GM18508 (cell line): ENCODE results near the gene INVS.
"Not testable (repeated sequence)": the region's sequence is repeated elsewhere in the genome, so short reads cannot be mapped to it uniquely, and the experiment has no call there.

Experiments
- ATAC-seq: cut with Tn5 transposase; IDR thresholded peaks from one replicate; pipeline ENCODE4 v1.9.1; 2021; ENCODE audit warnings: moderate number of reproducible peaks; ENCODE audit not compliant: insufficient read depth, unreplicated experiment

INVS gene

DNA sequence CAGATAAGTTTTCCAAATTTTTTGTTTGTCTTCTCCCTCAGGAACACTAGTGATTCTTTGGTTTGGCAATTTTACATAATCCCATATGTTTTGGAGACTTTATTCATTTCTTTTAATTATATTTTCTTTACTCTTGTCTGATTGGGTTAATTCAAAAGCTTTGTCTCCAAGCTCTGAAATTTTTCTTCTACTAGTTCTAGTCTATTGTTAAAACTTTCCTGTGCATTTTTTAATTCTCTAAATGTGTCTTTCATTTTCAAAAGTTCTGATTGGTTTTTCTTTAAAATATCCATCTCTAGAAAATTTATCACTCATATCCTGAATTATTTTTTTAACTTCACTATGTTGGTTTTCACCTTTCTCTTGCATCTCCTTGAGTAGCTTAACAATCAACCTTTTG, 92.2 kb downstream of the INVS start:
- ATAC-seq: no peak

GRCh38 chr9:100193078-100193477, 94.0 kb downstream of the INVS start:
- ATAC-seq: no peak

DNA sequence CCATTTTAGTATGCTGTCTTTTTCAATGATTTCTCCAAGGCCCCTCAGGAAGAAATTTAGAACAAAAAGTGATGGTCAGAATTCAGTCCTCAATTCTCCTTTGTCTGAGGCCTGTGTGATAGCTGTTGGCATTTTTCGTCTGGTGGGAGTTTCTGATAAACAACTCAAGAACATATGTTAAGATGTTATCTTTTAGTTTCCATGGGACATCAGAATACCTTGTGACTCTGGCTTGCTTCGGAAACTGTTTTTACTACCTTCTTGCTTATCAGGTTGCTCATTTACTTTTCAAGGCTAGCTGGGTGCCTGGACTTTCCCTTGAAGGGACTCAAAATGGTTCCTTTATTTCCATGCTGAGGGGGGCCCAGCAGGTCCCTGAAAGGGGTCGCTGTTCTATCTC, 97.2 kb downstream of the INVS start:
- ATAC-seq: no peak

- no peak for ATAC-seq
These were observed 97.8 kb downstream of the INVS start for GRCh38 chr9:100196828-100197227.

DNA sequence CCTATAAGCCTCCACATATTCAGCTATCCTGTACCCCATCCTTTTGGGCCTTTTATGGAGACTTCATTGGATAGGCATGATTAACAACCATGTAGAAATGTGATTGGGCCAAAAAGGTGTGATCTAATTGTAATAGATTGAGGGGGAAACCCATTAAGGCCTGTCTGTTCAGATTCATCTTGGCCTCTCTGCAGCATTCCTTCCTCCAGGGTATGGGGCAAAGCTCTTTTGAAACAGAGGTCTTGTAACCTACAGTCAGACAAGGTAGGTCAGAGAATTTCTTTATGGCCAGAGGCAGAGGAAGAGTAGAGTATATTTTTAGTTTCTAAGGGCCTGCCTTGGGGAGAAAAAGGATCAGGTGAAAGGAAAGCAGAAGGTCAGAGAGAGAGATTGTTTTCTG, 98.5 kb downstream of the INVS start:
- no peak for ATAC-seq

DNA sequence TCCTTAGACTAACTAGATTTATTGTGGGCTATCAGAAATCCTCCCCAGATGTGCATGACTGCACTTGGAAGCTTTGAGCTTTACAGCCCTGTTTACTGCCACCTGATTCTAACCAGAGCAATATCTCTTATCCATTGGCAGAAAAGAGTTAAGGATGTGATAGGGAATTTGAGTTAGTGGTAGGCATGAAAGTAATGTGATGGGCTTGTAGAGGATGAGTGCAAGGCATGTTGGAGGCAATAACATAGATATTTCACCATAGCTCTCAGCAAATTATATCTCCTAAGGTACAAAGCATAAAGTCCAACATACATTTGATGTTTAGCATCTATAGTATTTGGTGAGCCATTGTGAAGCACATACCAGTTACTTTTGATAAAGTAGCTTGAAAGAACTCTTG, 103.8 kb downstream of the INVS start:
- no peak for ATAC-seq

DNA sequence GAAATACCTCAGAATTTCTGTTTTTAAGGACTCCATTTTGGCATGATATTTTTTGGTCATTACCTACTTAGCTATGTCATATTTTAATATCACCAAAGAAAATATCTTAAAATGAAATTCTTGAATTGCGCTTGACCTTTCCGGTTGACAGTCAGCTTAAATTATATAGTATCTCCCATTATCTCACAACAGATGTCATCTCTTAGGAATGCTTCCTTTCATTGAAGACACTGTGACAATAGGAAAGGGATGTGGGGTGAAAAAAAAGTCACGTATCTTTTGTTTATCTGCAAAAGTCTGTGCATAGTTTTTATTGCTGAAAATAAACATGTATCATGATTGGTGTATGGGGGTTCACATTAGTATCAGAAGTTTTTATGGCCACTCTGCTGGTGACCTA, 105.8 kb downstream of the INVS start:
- ATAC-seq: no peak

DNA sequence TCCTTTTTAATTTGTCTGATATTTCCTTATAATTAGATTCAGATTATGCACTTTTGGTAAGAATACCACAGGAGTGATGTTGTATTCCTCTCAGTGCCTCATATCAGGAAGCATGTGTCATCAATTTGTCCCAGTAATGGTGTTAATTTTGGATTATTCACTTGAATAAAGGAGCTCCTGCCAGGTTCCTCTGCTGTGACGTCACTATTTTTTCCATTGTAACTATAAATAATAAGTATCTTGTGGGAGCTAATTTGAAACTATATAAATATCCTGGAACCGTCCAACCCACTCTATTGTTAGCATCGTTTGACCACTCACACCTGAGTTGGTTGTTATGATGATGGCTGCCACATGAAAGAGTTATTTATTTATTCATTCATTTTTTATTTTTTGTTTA, 107.9 kb downstream of the INVS start:
- no peak for ATAC-seq

GRCh38 chr9:100208673-100209072, 109.6 kb downstream of the INVS start:
- ATAC-seq: no peak

DNA sequence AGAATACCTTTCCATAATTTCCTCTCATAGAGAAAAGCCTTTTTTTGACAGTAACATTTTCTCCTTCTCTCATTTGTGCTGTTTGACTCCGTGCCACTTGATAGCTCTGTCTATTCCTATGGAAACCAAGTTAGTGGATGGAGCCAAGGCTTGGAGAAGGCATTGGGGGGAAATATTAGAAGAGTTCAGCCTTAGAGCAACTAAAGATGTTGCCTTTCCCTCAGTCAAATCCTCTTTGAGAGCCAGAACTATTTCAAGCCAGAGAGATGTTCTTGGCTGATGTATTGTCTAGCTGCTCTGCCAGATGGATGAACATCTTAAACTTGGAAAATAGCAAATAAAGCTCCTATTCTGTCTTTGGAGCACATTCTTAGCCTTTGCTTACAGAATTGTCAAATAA, 112.4 kb downstream of the INVS start:
- no peak for ATAC-seq

GRCh38 chr9:100213730-100214477, 114.9 kb downstream of the INVS start:
- no peak for ATAC-seq

DNA sequence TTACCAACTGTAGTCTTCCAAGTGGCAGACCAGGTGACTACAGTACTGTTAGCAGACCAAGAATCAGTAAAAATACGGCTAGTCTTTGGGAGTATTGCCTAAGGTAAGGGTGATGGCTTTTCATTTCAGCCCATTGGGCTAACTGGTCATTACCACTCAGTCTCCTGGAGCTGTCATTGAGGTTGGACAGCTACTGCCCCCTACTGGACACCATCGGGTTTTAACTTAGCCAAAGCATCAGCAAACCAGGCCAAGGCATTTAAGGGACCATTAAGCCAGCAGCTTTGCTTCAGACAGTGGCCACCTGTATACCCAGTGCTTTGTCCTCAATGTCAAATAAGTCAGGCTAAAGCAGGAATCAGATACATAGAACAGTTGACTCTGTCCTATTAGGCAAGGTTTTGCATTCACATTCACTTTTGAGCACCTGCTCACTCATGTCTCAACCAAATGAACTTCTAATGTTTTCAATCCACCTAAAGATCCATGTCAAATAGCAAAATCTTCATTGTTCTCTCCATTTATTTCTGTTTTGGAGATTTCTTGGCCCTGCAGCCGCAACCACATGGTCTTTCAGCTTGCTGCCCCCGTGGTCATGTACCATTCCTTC, 117.2 kb downstream of the INVS start:
- no peak for ATAC-seq

DNA sequence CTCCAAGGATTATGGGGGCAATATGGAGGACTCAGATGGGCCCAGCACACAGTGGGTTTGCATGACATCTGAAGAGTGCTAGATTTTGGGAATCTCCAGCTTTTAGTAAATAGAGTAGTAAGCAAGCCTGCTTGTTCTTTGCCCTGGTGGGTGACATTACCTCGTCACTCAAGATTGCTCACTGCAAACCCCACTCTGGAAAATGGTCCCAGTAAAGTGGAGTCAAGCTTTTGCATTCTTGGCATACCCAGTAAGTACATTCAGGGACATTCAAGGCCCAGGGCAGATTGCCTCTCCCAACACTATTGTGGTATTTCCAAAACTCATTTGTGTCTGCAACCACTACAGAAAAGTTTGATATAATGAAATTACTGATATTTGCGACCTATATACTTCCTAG, 118.5 kb downstream of the INVS start:
- no peak for ATAC-seq

DNA sequence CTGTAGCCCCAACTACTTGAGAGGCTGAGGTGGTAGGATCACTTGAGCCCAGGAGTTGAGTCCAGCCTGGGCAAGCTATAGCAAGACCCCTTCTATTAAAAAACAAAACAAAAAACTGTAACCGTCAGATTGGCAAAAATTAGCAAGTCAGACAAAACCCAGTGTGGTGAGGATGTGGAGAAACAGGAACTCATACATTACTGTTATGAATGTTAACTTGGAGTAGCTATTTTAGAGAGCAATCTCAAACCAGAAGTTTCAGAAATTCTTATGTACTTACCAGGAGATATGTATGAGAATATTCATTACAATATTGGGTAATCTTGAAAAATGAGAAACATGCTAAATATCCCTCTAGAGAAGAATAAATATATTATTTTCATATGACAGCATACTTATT, 120.3 kb downstream of the INVS start:
- ATAC-seq: peak; percentile 70

- no peak for ATAC-seq
These were observed 121.9 kb downstream of the INVS start for GRCh38 chr9:100220936-100221335.

- ATAC-seq: no peak
These were observed 122.5 kb downstream of the INVS start for GRCh38 chr9:100221538-100221937.

DNA sequence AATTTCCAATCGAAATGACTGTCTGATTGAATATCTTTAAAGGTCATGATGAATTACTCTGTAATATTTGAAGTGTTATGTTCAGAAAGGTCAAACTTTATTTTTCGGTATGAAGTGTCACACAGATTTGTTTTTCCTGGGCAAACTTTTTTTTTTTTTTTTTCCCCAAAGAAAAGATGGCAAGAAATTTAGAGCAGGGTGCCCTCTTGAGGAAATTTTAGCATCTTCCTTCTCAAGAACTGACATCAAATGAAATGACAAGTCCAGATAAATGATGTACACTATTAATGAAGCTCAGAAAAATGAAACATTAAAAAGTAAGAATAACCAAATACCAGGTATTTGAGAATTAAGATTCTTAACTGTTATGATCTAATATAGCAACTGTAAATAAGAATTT, 123.6 kb downstream of the INVS start:
- no peak for ATAC-seq

DNA sequence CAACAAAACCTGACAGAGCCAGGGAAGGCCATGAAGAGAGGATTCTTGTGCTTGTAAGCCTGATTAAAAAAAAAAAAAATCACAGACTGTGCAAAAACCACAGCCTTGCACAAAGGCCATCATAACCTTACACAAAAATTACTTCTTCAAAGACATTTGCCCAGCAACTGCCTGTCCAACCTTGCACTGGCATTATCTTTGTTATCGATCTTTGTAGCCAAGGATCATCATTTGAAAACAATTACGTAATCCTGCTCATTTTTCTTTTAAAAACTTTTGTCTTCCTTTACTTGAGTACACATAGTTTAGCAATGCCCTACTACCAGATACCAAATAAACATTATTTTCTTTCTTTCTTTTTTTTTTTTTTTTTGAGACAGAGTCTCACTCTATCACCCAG, 128.6 kb downstream of the INVS start:
- ATAC-seq: no peak

DNA sequence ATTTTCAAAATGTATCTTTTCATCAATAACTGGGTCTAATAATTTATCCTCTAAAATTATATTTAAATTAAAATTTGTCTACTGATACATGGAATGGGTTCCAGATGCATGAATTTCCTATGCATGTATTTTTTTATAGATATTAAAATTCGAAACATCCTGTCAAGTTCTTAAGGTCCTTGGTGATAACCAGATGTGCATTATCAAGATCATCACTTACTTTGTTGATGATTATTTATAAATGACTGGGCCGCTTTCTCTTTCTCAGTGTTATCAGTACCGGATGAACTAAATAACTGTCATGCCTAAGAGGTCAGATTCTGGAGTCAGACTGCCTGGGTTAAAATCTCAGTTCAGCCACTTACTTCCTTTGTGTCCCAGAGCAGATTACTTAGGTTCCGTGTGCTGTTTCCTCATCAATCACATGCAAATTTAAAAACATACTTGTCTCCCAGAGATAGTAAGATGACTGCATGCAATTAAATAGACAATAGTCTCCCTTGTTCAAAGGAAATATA, 129.4 kb downstream of the INVS start:
- no peak for ATAC-seq

DNA sequence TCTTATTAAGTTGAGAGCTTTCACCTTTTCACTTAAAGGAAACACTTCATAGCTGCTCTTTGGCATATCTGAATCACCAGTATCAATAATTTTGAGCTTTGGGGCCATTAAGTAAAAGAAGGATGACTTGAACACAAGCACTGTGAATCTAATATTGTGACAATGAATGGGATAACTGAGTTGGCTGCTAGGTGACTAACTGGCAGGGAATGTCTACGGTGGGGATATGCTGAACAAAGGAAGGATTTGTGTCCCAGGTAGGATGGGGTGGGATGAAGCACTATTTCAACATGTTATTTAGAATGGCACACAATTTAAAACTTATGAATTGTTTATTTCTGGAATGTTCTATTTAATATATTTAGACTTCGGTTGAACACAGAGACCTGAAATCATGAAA, 130.1 kb downstream of the INVS start:
- no peak for ATAC-seq

GRCh38 chr9:100229561-100229960, 130.5 kb downstream of the INVS start:
- ATAC-seq: no peak

- not testable (repeated sequence) for ATAC-seq
These were observed 137.9 kb downstream of the INVS start for GRCh38 chr9:100236986-100237385.
